ENCODE results near the gene TPMT.
"Not testable (repeated sequence)": the region's sequence is repeated elsewhere in the genome, so short reads cannot be mapped to it uniquely, and the experiment has no call there.

The TPMT gene

GRCh38 chr6:18178960-18179615 lies 24.2 kb upstream of the TPMT start:
- no peak overlapping the region for H3K9ac ChIP-seq (ENCODE audit: low read depth, low read length)
- H3K4me1 ChIP-seq (ENCODE audit: control insufficient read depth, insufficient read depth, low read length) = no peaks in the 10 kb centered on the region
- H3K4me3 ChIP-seq (ENCODE audit: low read depth, low read length) = no peak overlapping the region
- no peaks in the 10 kb centered on the region for H3K36me3 ChIP-seq (ENCODE audit: control insufficient read depth, insufficient read depth, low read length)
- no peaks in the 10 kb centered on the region for H3K9me3 ChIP-seq (ENCODE audit: control insufficient read depth, insufficient read depth, low read length)
- no peaks in the 10 kb centered on the region for H3K27me3 ChIP-seq (ENCODE audit: control insufficient read depth, insufficient read depth, low read length)

DNA sequence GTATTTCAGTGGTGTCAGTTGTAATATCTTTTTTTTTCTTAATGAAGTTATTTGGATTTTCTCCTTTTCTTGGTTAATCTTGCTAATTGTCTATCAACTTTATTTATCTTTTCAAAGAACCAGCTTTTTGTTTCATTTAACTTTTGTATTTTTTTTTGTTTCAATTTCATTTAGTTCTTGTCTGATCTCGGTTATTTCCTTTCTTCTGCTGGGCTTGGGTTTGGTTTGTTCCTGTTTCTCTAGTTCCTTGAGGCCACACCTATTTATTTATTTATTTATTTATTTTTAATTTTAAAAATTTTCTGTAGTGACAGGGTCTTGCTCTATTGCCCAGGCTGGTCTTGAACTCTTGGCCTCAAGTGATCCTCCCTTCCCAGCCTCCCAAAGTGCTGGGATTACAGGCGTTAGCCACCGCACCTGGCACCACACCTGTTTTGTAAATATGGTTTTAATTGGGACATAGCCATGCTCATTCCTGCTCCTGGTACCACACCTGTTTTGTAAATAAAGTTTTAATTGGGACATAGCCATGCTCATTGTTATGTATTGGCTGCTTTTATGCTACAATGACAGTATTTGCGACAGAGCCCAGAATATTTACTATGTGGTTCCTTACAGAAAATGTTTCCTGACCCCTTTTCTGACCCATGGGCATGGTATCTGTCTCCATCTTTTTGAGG lies 22.5 kb upstream of the TPMT start:
- Histone ChIP-seq H3K27me3 (ENCODE audit: control insufficient read depth, insufficient read depth, low read length) (no peaks in the 10 kb centered on the region), H3K4me1 (ENCODE audit: control insufficient read depth, insufficient read depth, low read length) (no peaks in the 10 kb centered on the region), H3K9me3 (ENCODE audit: control insufficient read depth, insufficient read depth, low read length) (no peaks in the 10 kb centered on the region), H3K4me3 (ENCODE audit: low read depth, low read length) (no peak overlapping the region), H3K9ac (ENCODE audit: low read depth, low read length) (no peak overlapping the region), H3K36me3 (ENCODE audit: control insufficient read depth, insufficient read depth, low read length) (no peaks in the 10 kb centered on the region)

- not testable (repeated sequence) for H3K9ac ChIP-seq (ENCODE audit: low read depth, low read length); H3K27me3 ChIP-seq (ENCODE audit: control insufficient read depth, insufficient read depth, low read length); H3K36me3 ChIP-seq (ENCODE audit: control insufficient read depth, insufficient read depth, low read length); H3K9me3 ChIP-seq (ENCODE audit: control insufficient read depth, insufficient read depth, low read length); H3K4me3 ChIP-seq (ENCODE audit: low read depth, low read length); H3K4me1 ChIP-seq (ENCODE audit: control insufficient read depth, insufficient read depth, low read length)
Observed at GRCh38 chr6:18176198-18176597, 21.3 kb upstream of the TPMT start.

DNA sequence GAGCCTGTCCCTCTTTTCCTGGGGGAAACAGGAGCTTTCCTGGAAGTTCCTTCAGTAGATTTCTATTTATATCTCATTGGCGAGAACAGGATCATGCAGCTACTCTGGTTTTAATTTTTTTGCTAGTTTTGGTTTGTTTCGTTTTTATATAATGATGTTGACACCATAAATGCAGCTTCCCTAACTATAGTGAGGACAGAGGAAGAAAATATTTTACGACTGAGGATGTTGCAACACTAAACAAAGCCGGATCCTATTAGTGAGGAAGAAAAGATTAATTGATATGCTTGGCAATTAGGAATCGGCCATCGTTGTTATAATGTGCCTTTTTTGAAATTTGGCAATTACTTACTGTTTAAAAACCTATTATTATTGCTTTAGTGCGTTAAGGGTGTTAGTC lies 17.0 kb upstream of the TPMT start:
- Histone ChIP-seq H3K27me3 (ENCODE audit: control insufficient read depth, insufficient read depth, low read length) (no peaks in the 10 kb centered on the region), H3K9ac (ENCODE audit: low read depth, low read length) (no peak overlapping the region), H3K9me3 (ENCODE audit: control insufficient read depth, insufficient read depth, low read length) (no peaks in the 10 kb centered on the region), H3K4me3 (ENCODE audit: low read depth, low read length) (no peak overlapping the region), H3K36me3 (ENCODE audit: control insufficient read depth, insufficient read depth, low read length) (no peaks in the 10 kb centered on the region), H3K4me1 (ENCODE audit: control insufficient read depth, insufficient read depth, low read length) (no peaks in the 10 kb centered on the region)

- no peaks in the 10 kb centered on the region for H3K9me3 ChIP-seq (ENCODE audit: control insufficient read depth, insufficient read depth, low read length)
- H3K9ac ChIP-seq (ENCODE audit: low read depth, low read length) = no peak overlapping the region
- H3K4me1 ChIP-seq (ENCODE audit: control insufficient read depth, insufficient read depth, low read length) = no peaks in the 10 kb centered on the region
- H3K36me3 ChIP-seq (ENCODE audit: control insufficient read depth, insufficient read depth, low read length) = no peaks in the 10 kb centered on the region
- H3K27me3 ChIP-seq (ENCODE audit: control insufficient read depth, insufficient read depth, low read length) = no peaks in the 10 kb centered on the region
- H3K4me3 ChIP-seq (ENCODE audit: low read depth, low read length) = no peak overlapping the region
Observed at GRCh38 chr6:18168264-18168663, 13.4 kb upstream of the TPMT start.

- Histone ChIP-seq H3K4me3 (ENCODE audit: low read depth, low read length) (no peak overlapping the region), H3K9ac (ENCODE audit: low read depth, low read length) (no peak overlapping the region), H3K4me1 (ENCODE audit: control insufficient read depth, insufficient read depth, low read length) (no peaks in the 10 kb centered on the region), H3K27me3 (ENCODE audit: control insufficient read depth, insufficient read depth, low read length) (no peaks in the 10 kb centered on the region), H3K9me3 (ENCODE audit: control insufficient read depth, insufficient read depth, low read length) (no peaks in the 10 kb centered on the region), H3K36me3 (ENCODE audit: control insufficient read depth, insufficient read depth, low read length) (no peaks in the 10 kb centered on the region)
Observed at GRCh38 chr6:18166312-18167036, 11.6 kb upstream of the TPMT start.

DNA sequence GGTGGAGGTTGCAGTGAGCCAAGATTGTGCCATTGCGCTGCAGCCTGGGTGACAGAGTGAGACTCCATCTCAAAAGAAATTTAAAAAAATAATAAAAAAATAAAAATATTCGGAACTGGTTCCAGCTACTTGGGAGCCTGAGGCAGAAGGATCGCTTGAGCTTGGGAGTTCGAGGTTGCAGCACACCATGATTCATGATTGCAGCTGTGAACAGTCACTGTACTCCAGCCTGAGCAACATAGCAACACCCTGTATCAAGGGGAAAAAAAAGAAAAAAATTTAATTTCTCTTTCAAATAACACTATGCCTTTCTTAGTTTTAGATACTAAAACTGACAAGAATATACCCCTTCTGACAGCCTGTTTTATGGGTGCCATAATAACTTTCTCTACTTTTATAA lies 10.9 kb upstream of the TPMT start:
- Histone ChIP-seq H3K4me1 (ENCODE audit: control insufficient read depth, insufficient read depth, low read length) (no peaks in the 10 kb centered on the region), H3K36me3 (ENCODE audit: control insufficient read depth, insufficient read depth, low read length) (no peaks in the 10 kb centered on the region), H3K4me3 (ENCODE audit: low read depth, low read length) (no peak overlapping the region), H3K9ac (ENCODE audit: low read depth, low read length) (no peak overlapping the region), H3K9me3 (ENCODE audit: control insufficient read depth, insufficient read depth, low read length) (no peaks in the 10 kb centered on the region), H3K27me3 (ENCODE audit: control insufficient read depth, insufficient read depth, low read length) (no peaks in the 10 kb centered on the region)

- H3K4me1 ChIP-seq (ENCODE audit: control insufficient read depth, insufficient read depth, low read length) = no peaks in the 10 kb centered on the region
Observed at GRCh38 chr6:18162401-18162800, 7.5 kb upstream of the TPMT start.

GRCh38 chr6:18161431-18161830 lies 6.6 kb upstream of the TPMT start:
- H3K4me1 ChIP-seq (ENCODE audit: control insufficient read depth, insufficient read depth, low read length) = no peaks in the 10 kb centered on the region
- H3K9ac ChIP-seq (ENCODE audit: low read depth, low read length) = no peak overlapping the region
- no peak overlapping the region for H3K4me3 ChIP-seq (ENCODE audit: low read depth, low read length)
- H3K27me3 ChIP-seq (ENCODE audit: control insufficient read depth, insufficient read depth, low read length) = no peaks in the 10 kb centered on the region
- no peaks in the 10 kb centered on the region for H3K9me3 ChIP-seq (ENCODE audit: control insufficient read depth, insufficient read depth, low read length)
- H3K36me3 ChIP-seq (ENCODE audit: control insufficient read depth, insufficient read depth, low read length) = no peaks in the 10 kb centered on the region

More at GRCh38 chr6:18162401-18162800, 7.5 kb upstream of the TPMT start:
- Histone ChIP-seq H3K9ac (ENCODE audit: low read depth, low read length) (no peak overlapping the region), H3K27me3 (ENCODE audit: control insufficient read depth, insufficient read depth, low read length) (no peaks in the 10 kb centered on the region), H3K4me3 (ENCODE audit: low read depth, low read length) (no peak overlapping the region), H3K36me3 (ENCODE audit: control insufficient read depth, insufficient read depth, low read length) (no peaks in the 10 kb centered on the region), H3K9me3 (ENCODE audit: control insufficient read depth, insufficient read depth, low read length) (no peaks in the 10 kb centered on the region)

DNA sequence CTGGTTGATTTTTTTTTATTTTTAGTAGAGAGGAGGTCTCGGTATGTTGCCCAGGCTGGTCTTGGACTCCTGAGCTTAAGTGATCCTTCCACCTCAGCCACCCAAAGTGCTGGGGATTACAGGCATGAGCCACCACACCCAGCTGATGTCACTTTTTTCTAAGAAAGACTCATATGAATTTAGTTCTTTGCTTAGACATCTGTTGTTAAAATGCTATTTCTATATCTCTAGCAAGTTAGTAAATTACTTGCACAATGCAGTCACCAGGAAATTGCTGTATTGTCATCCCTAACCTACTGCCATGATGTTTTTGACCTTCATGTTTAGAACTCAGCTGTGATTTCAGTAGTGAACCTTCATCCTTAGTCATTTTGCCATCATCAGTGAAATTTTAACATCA lies 6.0 kb upstream of the TPMT start:
- H3K4me1 ChIP-seq (ENCODE audit: control insufficient read depth, insufficient read depth, low read length) = peaks cover 2% of the 10 kb centered on the region
- no peak overlapping the region for H3K9ac ChIP-seq (ENCODE audit: low read depth, low read length)
- H3K9me3 ChIP-seq (ENCODE audit: control insufficient read depth, insufficient read depth, low read length) = no peaks in the 10 kb centered on the region
- H3K36me3 ChIP-seq (ENCODE audit: control insufficient read depth, insufficient read depth, low read length) = no peaks in the 10 kb centered on the region
- no peak overlapping the region for H3K4me3 ChIP-seq (ENCODE audit: low read depth, low read length)
- H3K27me3 ChIP-seq (ENCODE audit: control insufficient read depth, insufficient read depth, low read length) = no peaks in the 10 kb centered on the region

GRCh38 chr6:18155864-18156421 lies 1.1 kb upstream of the TPMT start:
- Histone ChIP-seq H3K9ac (ENCODE audit: low read depth, low read length) (peak overlapping the region; percentile 12), H3K27me3 (ENCODE audit: control insufficient read depth, insufficient read depth, low read length) (no peaks in the 10 kb centered on the region), H3K4me3 (ENCODE audit: low read depth, low read length) (peak overlapping the region; percentile 84), H3K4me1 (ENCODE audit: control insufficient read depth, insufficient read depth, low read length) (peaks cover 14% of the 10 kb centered on the region), H3K36me3 (ENCODE audit: control insufficient read depth, insufficient read depth, low read length) (no peaks in the 10 kb centered on the region), H3K9me3 (ENCODE audit: control insufficient read depth, insufficient read depth, low read length) (no peaks in the 10 kb centered on the region)

All from iPS-15b (cell line).